ENCODE data around the gene CLEC4G. TPM values are rescaled to one million over a fixed set of nuclear protein-coding genes. Genes with fewer than 3 reads are reported as not detected.

Gene CLEC4G
- total and polyA plus RNA-seq, 4 donors, result 0.31 to 0.96 (median 0.43) TPM; not detected in 1

- DNase-seq, result no peak
- 50 to 60% methylated on average over 22 of the region's 22 CpGs for WGBS, 2 donors
- H3K4me1 ChIP-seq (ENCODE audit: control insufficient read depth in 5 of 5, insufficient read depth in 5 of 5, low read length in 5 of 5), result peaks cover 0 to 12% (median 4%) of the 10 kb centered on the region in 5 donors
Observed at GRCh38 chr19:7679771-7680605, 51.9 kb downstream of the CLEC4G start.

GRCh38 chr19:7678971-7679751, 52.7 kb downstream of the CLEC4G start:
- ATAC-seq (ENCODE audit: insufficient read depth, low FRiP score), result no peak
- no peak for TF ChIP-seq CTCF (IDR thresholded peaks at IDR 0.05; ENCODE audit: control extremely low read depth, extremely low read depth)
- WGBS, 2 donors, result 43 to 44% methylated on average over 30 of the region's 30 CpGs
- H3K4me3 ChIP-seq, result no peak overlapping the region
- H3K9me3 ChIP-seq (ENCODE audit: control insufficient read depth in 4 of 4, insufficient read depth in 3 of 4, low read length in 3 of 4), result no peaks in the 10 kb centered on the region
- no peak overlapping the region for H3K27ac ChIP-seq (ENCODE audit: low read depth in 1 of 2, low read length in 1 of 2)
- H3K9ac ChIP-seq (ENCODE audit: insufficient read depth in 1 of 2, low read length in 2 of 2), result no peak overlapping the region
- H3K27me3 ChIP-seq (ENCODE audit: control insufficient read depth in 3 of 3, insufficient read depth in 3 of 3, low read length in 2 of 3), result peaks cover 0 to 8% (median 4%) of the 10 kb centered on the region in 3 donors
- peaks cover 0 to 12% (median 4%) of the 10 kb centered on the region in 5 donors for H3K4me1 ChIP-seq (ENCODE audit: control insufficient read depth in 5 of 5, insufficient read depth in 5 of 5, low read length in 5 of 5)
- H3K36me3 ChIP-seq (ENCODE audit: control insufficient read depth in 4 of 4, insufficient read depth in 4 of 4, low read length in 4 of 4), result peaks cover 0 to 14% (median 6%) of the 10 kb centered on the region in 4 donors
- DNase-seq, result peak in 1 of 3 donors; percentile 16

More at GRCh38 chr19:7679771-7680605, 51.9 kb downstream of the CLEC4G start:
- no peak for TF ChIP-seq CTCF (IDR thresholded peaks at IDR 0.05; ENCODE audit: control extremely low read depth, extremely low read depth)
- H3K27ac ChIP-seq (ENCODE audit: low read depth in 1 of 2, low read length in 1 of 2), result no peak overlapping the region
- H3K9ac ChIP-seq (ENCODE audit: insufficient read depth in 1 of 2, low read length in 2 of 2), result no peak overlapping the region
- H3K27me3 ChIP-seq (ENCODE audit: control insufficient read depth in 3 of 3, insufficient read depth in 3 of 3, low read length in 2 of 3), result peaks cover 0 to 8% (median 4%) of the 10 kb centered on the region in 3 donors
- peaks cover 0 to 14% (median 6%) of the 10 kb centered on the region in 4 donors for H3K36me3 ChIP-seq (ENCODE audit: control insufficient read depth in 4 of 4, insufficient read depth in 4 of 4, low read length in 4 of 4)
- no peak for ATAC-seq (ENCODE audit: insufficient read depth, low FRiP score)
- H3K9me3 ChIP-seq (ENCODE audit: control insufficient read depth in 4 of 4, insufficient read depth in 3 of 4, low read length in 3 of 4), result no peaks in the 10 kb centered on the region
- no peak overlapping the region for H3K4me3 ChIP-seq

Other genes starting within 250 kb of the CLEC4G start
- 10 to 100 TPM in 1 of 2 donors, 1 to 10 TPM in 1; 4.1 to 10.3 TPM for gene PEX11G, start 243.1 kb downstream of the CLEC4G start, total RNA-seq
- gene PEX11G, start 243.1 kb downstream of the CLEC4G start, polyA plus RNA-seq, result 10 to 100 TPM in 1 of 2 donors, 1 to 10 TPM in 1; 4.7 to 11.1 TPM
- gene ZNF358, start 216.0 kb downstream of the CLEC4G start, total RNA-seq, result 10 to 100 TPM; 25.2 to 44.1 TPM
- gene ZNF358, start 216.0 kb downstream of the CLEC4G start, polyA plus RNA-seq, result 10 to 100 TPM; 24.2 to 71.8 TPM
- gene MCOLN1, start 209.5 kb downstream of the CLEC4G start, total RNA-seq, result 10 to 100 TPM; 11.6 to 65.3 TPM
- gene MCOLN1, start 209.5 kb downstream of the CLEC4G start, polyA plus RNA-seq, result 10 to 100 TPM; 54.4 to 68.1 TPM
- gene PNPLA6, start 196.4 kb downstream of the CLEC4G start, total RNA-seq, result 100 to 1,000 TPM in 1 of 2 donors, 10 to 100 TPM in 1; 41.8 to 267 TPM
- 100 to 1,000 TPM in 1 of 2 donors, 10 to 100 TPM in 1; 89.9 to 154 TPM for gene PNPLA6, start 196.4 kb downstream of the CLEC4G start, polyA plus RNA-seq
- gene CAMSAP3, start 136.2 kb downstream of the CLEC4G start, total RNA-seq, result 10 to 100 TPM; 18.3 to 30.4 TPM
- 10 to 100 TPM in 1 of 2 donors, 1 to 10 TPM in 1; 9.2 to 20.0 TPM for gene CAMSAP3, start 136.2 kb downstream of the CLEC4G start, polyA plus RNA-seq
- gene XAB2, start 102.6 kb downstream of the CLEC4G start, total RNA-seq, result 10 to 100 TPM; 37.2 to 41.4 TPM
- 10 to 100 TPM; 34.1 to 48.3 TPM for gene XAB2, start 102.6 kb downstream of the CLEC4G start, polyA plus RNA-seq
- 100 to 1,000 TPM in 1 of 2 donors, 10 to 100 TPM in 1; 26.9 to 116 TPM for gene PET100, start 102.3 kb downstream of the CLEC4G start, total RNA-seq
- 100 to 1,000 TPM in 1 of 2 donors, 10 to 100 TPM in 1; 60.5 to 383 TPM for gene PET100, start 102.3 kb downstream of the CLEC4G start, polyA plus RNA-seq
- 1 to 10 TPM in 1 of 2 donors, under 1 TPM in 1; 0.60 to 2.1 TPM for gene PCP2, start 98.4 kb downstream of the CLEC4G start, total RNA-seq
- 1 to 10 TPM; 1.8 to 4.4 TPM for gene PCP2, start 98.4 kb downstream of the CLEC4G start, polyA plus RNA-seq
- 100 to 1,000 TPM in 1 of 2 donors, 10 to 100 TPM in 1; 80.3 to 248 TPM for gene STXBP2, start 95.0 kb downstream of the CLEC4G start, total RNA-seq
- gene STXBP2, start 95.0 kb downstream of the CLEC4G start, polyA plus RNA-seq, result 100 to 1,000 TPM; 142 to 455 TPM
- gene RETN, start 63.1 kb downstream of the CLEC4G start, total RNA-seq, result 10 to 100 TPM in 1 of 2 donors, 1 to 10 TPM in 1; 2.9 to 42.6 TPM
- 1,000 to 10,000 TPM in 1 of 2 donors, 10 to 100 TPM in 1; 73.9 to 1,168 TPM for gene RETN, start 63.1 kb downstream of the CLEC4G start, polyA plus RNA-seq
- 10 to 100 TPM in 1 of 2 donors, 1 to 10 TPM in 1; 2.5 to 68.4 TPM for gene MCEMP1, start 55.0 kb downstream of the CLEC4G start, total RNA-seq
- gene MCEMP1, start 55.0 kb downstream of the CLEC4G start, polyA plus RNA-seq, result 100 to 1,000 TPM in 1 of 2 donors, 10 to 100 TPM in 1; 31.9 to 298 TPM
- gene TRAPPC5, start 51.3 kb downstream of the CLEC4G start, total RNA-seq, result 100 to 1,000 TPM in 1 of 2 donors, 10 to 100 TPM in 1; 29.8 to 108 TPM
- gene TRAPPC5, start 51.3 kb downstream of the CLEC4G start, polyA plus RNA-seq, result 100 to 1,000 TPM; 142 to 224 TPM
- gene FCER2, start 30.0 kb downstream of the CLEC4G start, total RNA-seq, result under 1 TPM; 0.37 to 0.43 TPM
- gene FCER2, start 30.0 kb downstream of the CLEC4G start, polyA plus RNA-seq, result 1 to 10 TPM in 1 of 2 donors, under 1 TPM in 1; 0.47 to 1.2 TPM
- gene CD209, start 15.4 kb upstream of the CLEC4G start, total RNA-seq, result 1 to 10 TPM; 2.0 to 3.3 TPM
- gene CD209, start 15.4 kb upstream of the CLEC4G start, polyA plus RNA-seq, result 1 to 10 TPM in 1 of 2 donors, under 1 TPM in 1; 0.57 to 1.6 TPM
- gene CLEC4M, start 31.1 kb upstream of the CLEC4G start, total RNA-seq, result 1 to 10 TPM in 1 of 2 donors, under 1 TPM in 1; 0.34 to 1.2 TPM
- gene CLEC4M, start 31.1 kb upstream of the CLEC4G start, polyA plus RNA-seq, result 1 to 10 TPM in 1 of 2 donors, under 1 TPM in 1; 0.26 to 2.5 TPM
- 10 to 100 TPM; 10.7 to 18.6 TPM for gene EVI5L, start 98.1 kb upstream of the CLEC4G start, total RNA-seq
- gene EVI5L, start 98.1 kb upstream of the CLEC4G start, polyA plus RNA-seq, result 10 to 100 TPM; 12.3 to 12.9 TPM
- 1 to 10 TPM; 1.3 to 3.4 TPM for gene PRR36, start 142.3 kb upstream of the CLEC4G start, total RNA-seq
- under 1 TPM; 0.30 to 0.89 TPM for gene PRR36, start 142.3 kb upstream of the CLEC4G start, polyA plus RNA-seq
- gene LRRC8E, start 156.4 kb upstream of the CLEC4G start, total RNA-seq, result 1 to 10 TPM; 5.9 to 8.6 TPM
- gene LRRC8E, start 156.4 kb upstream of the CLEC4G start, polyA plus RNA-seq, result 1 to 10 TPM; 3.7 to 4.6 TPM
- gene MAP2K7, start 171.8 kb upstream of the CLEC4G start, total RNA-seq, result 10 to 100 TPM; 17.8 to 28.7 TPM
- gene MAP2K7, start 171.8 kb upstream of the CLEC4G start, polyA plus RNA-seq, result 10 to 100 TPM; 18.1 to 41.7 TPM
- under 1 TPM in 1 of 2 donors, not detected in 1; 0.77 TPM for gene TGFBR3L, start 182.7 kb upstream of the CLEC4G start, total RNA-seq
- under 1 TPM in 1 of 2 donors, not detected in 1; 0.25 TPM for gene TGFBR3L, start 182.7 kb upstream of the CLEC4G start, polyA plus RNA-seq
- 10 to 100 TPM in 1 of 2 donors, 1 to 10 TPM in 1; 7.6 to 32.1 TPM for gene SNAPC2, start 188.2 kb upstream of the CLEC4G start, total RNA-seq
- gene SNAPC2, start 188.2 kb upstream of the CLEC4G start, polyA plus RNA-seq, result 10 to 100 TPM; 19.2 to 23.0 TPM
- gene CTXN1, start 194.0 kb upstream of the CLEC4G start, total RNA-seq, result 10 to 100 TPM in 1 of 2 donors, 1 to 10 TPM in 1; 4.3 to 25.9 TPM
- 1 to 10 TPM; 6.5 to 7.2 TPM for gene CTXN1, start 194.0 kb upstream of the CLEC4G start, polyA plus RNA-seq
- gene TIMM44, start 211.6 kb upstream of the CLEC4G start, total RNA-seq, result 10 to 100 TPM; 38.4 to 65.9 TPM
- 10 to 100 TPM; 40.1 to 75.8 TPM for gene TIMM44, start 211.6 kb upstream of the CLEC4G start, polyA plus RNA-seq

Measured in lung (tissue), 12 donors.